K562 (cell line): Measurements from ENCODE around the gene TGM5. TPM values are rescaled to one million over a fixed set of nuclear protein-coding genes. Genes with fewer than 3 reads are reported as not detected.

ENCODE experiments used
- BCOR ChIP-seq: fragments of 450-650 bp; IDR thresholded peaks from 2 replicates; pipeline ENCODE4 v1.6.1; 2016
- HIVEP1 ChIP-seq: fragments of 250-450 bp; sonication (Bioruptor Pico); IDR thresholded peaks from 2 replicates; pipeline ENCODE4 v1.4.0; 2020; ENCODE audit warnings: mild to moderate bottlenecking
- IRF9 ChIP-seq: fragments of 450-650 bp; IDR thresholded peaks from 2 replicates; pipeline ENCODE4 v1.6.1; 2016; ENCODE audit warnings: missing biosample characterization, missing genetic modification characterization
- MNT ChIP-seq, 2 experiments: fragments of 450-650 bp; conservative IDR thresholded peaks; 2 replicates each; pipeline ENCODE4 v1.6.1; 2017; ENCODE audit warnings: mild to moderate bottlenecking in 2 of 2, moderate library complexity in 2 of 2
- POLR3A ChIP-seq: IDR thresholded peaks from 2 replicates; pipeline ENCODE4 v1.6.1; 2011; ENCODE audit warnings: borderline replicate concordance, mild to moderate bottlenecking, moderate library complexity; ENCODE audit not compliant: insufficient read length, insufficient read depth; ENCODE audit errors: extremely low read depth
- PRDM10 ChIP-seq: fragments of 450-650 bp; IDR thresholded peaks from 2 replicates; pipeline ENCODE4 v1.6.1; 2018; ENCODE audit not compliant: partially characterized antibody
- RREB1 ChIP-seq: fragments of 250-450 bp; sonication (Bioruptor Pico); IDR thresholded peaks from 2 replicates; pipeline ENCODE4 v1.4.0; 2020
- SREBF2 ChIP-seq: sonication (generic); formaldehyde crosslinking; IDR thresholded peaks from 2 replicates; pipeline ENCODE4 v1.4.0; 2020; ENCODE audit warnings: mild to moderate bottlenecking, missing genetic modification reagents
- TAF1 ChIP-seq: IDR thresholded peaks from 2 replicates; pipeline ENCODE4 v1.6.1; 2011; ENCODE audit warnings: mild to moderate bottlenecking, low read length, moderate library complexity; ENCODE audit not compliant: insufficient read depth, control insufficient read depth, severe bottlenecking; ENCODE audit errors: extremely low read depth
- TRIM25 ChIP-seq: fragments of 450-650 bp; IDR thresholded peaks from 2 replicates; pipeline ENCODE4 v1.7.0; 2016; ENCODE audit warnings: borderline replicate concordance
- polyA plus RNA-seq, 8 experiments: library from polyadenylated mRNA; depleted of rRNA in 4 of 8; stranded (reverse) in 5 of 8; unstranded in 3 of 8; fragments of >200 nt; fragmentation: Nextera tagmentation in 2 of 8; fragmentation: Illumina TruSeq in 1 of 8; extraction: Ambion mirVana in 2 of 8; extraction: Trizol in 1 of 8; gene quantifications; 2 replicates each; pipeline versions ENCODE4 v1.2.1 to v1.2.3, GENCODE V29; 2011 to 2014; ENCODE audit warnings: inconsistent platforms in 1 of 8, missing spikeins in 1 of 8
- total RNA-seq, 7 experiments: library from RNA; depleted of rRNA in 6 of 7; stranded (reverse); fragments of >200 nt in 6 of 7; fragmentation: Illumina TruSeq in 2 of 7; extraction: Trizol in 2 of 7; gene quantifications; 2 replicates each; pipeline versions ENCODE4 v1.2.1 to v1.2.3, GENCODE V29; 2011 to 2021; ENCODE audit warnings: low replicate concordance in 1 of 7

The TGM5 gene
- total and polyA plus RNA-seq, 9 of the 15 experiments (the other 6 are each of a cell fraction or from before 2014, with no cell fraction given) = 0.03 to 0.10 (median 0.07) TPM; not detected in 6

- TF ChIP-seq SREBF2 (CRISPR knock-in tag) (no peak), RREB1 (0 out of 2 replicates have a peak, but pooled peaks have one; percentile 50), TRIM25 (no peak), HIVEP1 (no peak), MNT (conservative IDR thresholded peaks at IDR 0.05) (peak; percentile 98 to 99), PRDM10 (no peak), POLR3A (no peak), TAF1 (peak; percentile 70), IRF9 (no peak), BCOR (no peak)
Measured at GRCh38 chr15:43185157-43186002, 81.3 kb downstream of the TGM5 start, which contains the start of gene CCNDBP1 (continued).
